Ascending aorta (tissue), 2 donors: ENCODE data around the gene TTC5. TPM values are rescaled to one million over a fixed set of nuclear protein-coding genes. Genes with fewer than 3 reads are reported as not detected.
"Not testable (repeated sequence)": the region's sequence is repeated elsewhere in the genome, so short reads cannot be mapped to it uniquely, and the experiment has no call there.

Source experiments
- DNase-seq, 2 donors: peaks; one replicate each; pipeline ENCODE4 v3.0.0-alpha.2; 2019; ENCODE audit warnings: low spot score in 2 of 2
- H3K27ac ChIP-seq, 2 donors: fragments of 200-600 bp; sonication (generic); one replicate each; pipeline ENCODE4 v1.5.1; 2016 to 2017; ENCODE audit warnings: mild to moderate bottlenecking in 1 of 2
- H3K27me3 ChIP-seq: fragments of 200-600 bp; sonication (generic); one replicate; pipeline ENCODE4 v1.5.1; 2017
- H3K36me3 ChIP-seq, 2 donors: fragments of 200-600 bp; sonication (generic); one replicate each; pipeline ENCODE4 v1.5.1; 2016
- H3K4me1 ChIP-seq, 2 donors: fragments of 200-600 bp; sonication (generic); one replicate each; pipeline ENCODE4 v1.5.1; 2016 to 2017; ENCODE audit warnings: mild to moderate bottlenecking in 1 of 2
- H3K4me3 ChIP-seq, 2 donors: fragments of 200-600 bp; sonication (generic); one replicate each; pipeline ENCODE4 v1.5.1; 2016 to 2017; ENCODE audit warnings: mild to moderate bottlenecking in 1 of 2
- H3K9me3 ChIP-seq, 2 donors: fragments of 200-600 bp; sonication (generic); one replicate each; pipeline ENCODE4 v1.5.1; 2016
- CTCF ChIP-seq, 3 experiments: fragments of 200-600 bp in 2 of 3; fragments of 450-650 bp in 1 of 3; sonication (generic) in 2 of 3; IDR thresholded peaks; one replicate each; pipeline ENCODE4 v1.5.1; 2016 to 2019; ENCODE audit warnings: antibody characterized with exemption in 3 of 3, mild to moderate bottlenecking in 1 of 3, moderate library complexity in 1 of 3
- intact Hi-C: fragments of 100-400 bp; cut with DNase I; formaldehyde crosslinking; loops from one replicate; pipeline ENCODE4 v1.15.1; 2023
- total RNA-seq: library from RNA; depleted of rRNA; stranded (reverse); fragments of >200 nt; gene quantifications from one replicate; pipeline ENCODE4 v1.1.0, GENCODE V29; 2016

The TTC5 gene
- total RNA-seq, 1 donor from 2014 or later = 7.8 TPM

GRCh38 chr14:20302042-20302755 is 3.6 kb downstream of the TTC5 start:
- no peak overlapping the region for H3K27ac ChIP-seq
- no peak for DNase-seq
- no peak overlapping the region for H3K4me3 ChIP-seq
- H3K27me3 ChIP-seq = no peaks in the 10 kb centered on the region
- intact Hi-C loops = no loop called here
- TF ChIP-seq CTCF (IDR thresholded peaks at IDR 0.05) = no peak
- peaks cover 0 to 6% of the 10 kb centered on the region in 2 donors for H3K4me1 ChIP-seq
- H3K36me3 ChIP-seq = peaks cover 32 to 46% of the 10 kb centered on the region in 2 donors
- no peaks in the 10 kb centered on the region for H3K9me3 ChIP-seq

GRCh38 chr14:20295067-20295466 is 10.7 kb downstream of the TTC5 start:
- no peak for TF ChIP-seq CTCF (IDR thresholded peaks at IDR 0.05)
- intact Hi-C loops = no loop called here
- peaks cover 65 to 97% of the 10 kb centered on the region in 2 donors for H3K36me3 ChIP-seq
- no peak for DNase-seq
- no peak overlapping the region for H3K4me3 ChIP-seq
- no peaks in the 10 kb centered on the region for H3K4me1 ChIP-seq
- H3K9me3 ChIP-seq = no peaks in the 10 kb centered on the region
- no peaks in the 10 kb centered on the region for H3K27me3 ChIP-seq
- no peak overlapping the region for H3K27ac ChIP-seq

- H3K9me3 ChIP-seq = no peaks in the 10 kb centered on the region
- H3K27me3 ChIP-seq = no peaks in the 10 kb centered on the region
- no peak for TF ChIP-seq CTCF (IDR thresholded peaks at IDR 0.05)
- H3K27ac ChIP-seq = no peak overlapping the region
- H3K4me1 ChIP-seq = no peaks in the 10 kb centered on the region
- H3K36me3 ChIP-seq = peaks cover 63 to 98% of the 10 kb centered on the region in 2 donors
- intact Hi-C loops = no loop called here
- DNase-seq = no peak
- no peak overlapping the region for H3K4me3 ChIP-seq
Observed at GRCh38 chr14:20294636-20295035, 11.1 kb downstream of the TTC5 start.

- H3K36me3 ChIP-seq = peaks cover 0 to 16% of the 10 kb centered on the region in 2 donors
- H3K27me3 ChIP-seq, intact Hi-C loops, H3K27ac ChIP-seq, H3K9me3 ChIP-seq, DNase-seq, H3K4me1 ChIP-seq, H3K4me3 ChIP-seq: not testable (repeated sequence)
Observed at GRCh38 chr14:20281998-20282397, 23.8 kb downstream of the TTC5 start.

GRCh38 chr14:20280265-20280664 is 25.5 kb downstream of the TTC5 start:
- H3K27ac ChIP-seq, H3K27me3 ChIP-seq, H3K9me3 ChIP-seq, DNase-seq, H3K4me1 ChIP-seq, H3K4me3 ChIP-seq, H3K36me3 ChIP-seq, intact Hi-C loops: not testable (repeated sequence)

GRCh38 chr14:20278414-20278813 is 27.3 kb downstream of the TTC5 start:
- no peak overlapping the region for H3K27ac ChIP-seq

More at GRCh38 chr14:20278414-20278813, 27.3 kb downstream of the TTC5 start:
- no peak for TF ChIP-seq CTCF (IDR thresholded peaks at IDR 0.05)
- H3K27me3 ChIP-seq = no peaks in the 10 kb centered on the region
- H3K4me3 ChIP-seq = no peak overlapping the region
- peaks cover 0 to 10% of the 10 kb centered on the region in 2 donors for H3K9me3 ChIP-seq
- H3K36me3 ChIP-seq = peaks cover 0 to 6% of the 10 kb centered on the region in 2 donors
- DNase-seq = no peak
- intact Hi-C loops = no loop called here
- H3K4me1 ChIP-seq = no peaks in the 10 kb centered on the region
